ENCODE results near the gene COL27A1. TPM values are rescaled to one million over a fixed set of nuclear protein-coding genes. Genes with fewer than 3 reads are reported as not detected.

Gene COL27A1
- polyA plus RNA-seq, 1 donor (not counting 4 experiments of a cell fraction or from before 2014, with no cell fraction given) = 14.0 TPM

- peaks cover 3 to 9% of the 10 kb centered on the region in 2 experiments for H3K36me3 ChIP-seq (ENCODE audit: control insufficient read depth in 2 of 2, extremely low read depth in 1 of 2, insufficient read depth in 2 of 2, low read length in 2 of 2)
- no peaks in the 10 kb centered on the region for H3K79me2 ChIP-seq (ENCODE audit: control insufficient read depth, insufficient read depth, low read length)
- H3K27ac ChIP-seq (ENCODE audit: control insufficient read depth, insufficient read depth, low read length) = peak overlapping the region; percentile 44
- dilution Hi-C loops (cut with MboI; ENCODE audit: extremely low pct_ligation_motif_present, low sequenced_read_pairs) = no loop called here
- H3K4me2 ChIP-seq (ENCODE audit: control insufficient read depth, extremely low read depth, insufficient read depth, low read depth, low read length) = peak overlapping the region; percentile 46
- DNase-seq (ENCODE audit: low read depth, low spot score) = no peak
- H3K27me3 ChIP-seq (ENCODE audit: control insufficient read depth, extremely low read depth, insufficient read depth, low read length) = no peaks in the 10 kb centered on the region
- no peaks in the 10 kb centered on the region for H4K20me1 ChIP-seq (ENCODE audit: control insufficient read depth, extremely low read depth, insufficient read depth, low read length)
- no peaks in the 10 kb centered on the region for H3K9me3 ChIP-seq (ENCODE audit: control insufficient read depth, low read depth, low read length)
- H3K4me3 ChIP-seq (ENCODE audit: control insufficient read depth in 2 of 3, extremely low read depth in 1 of 3, insufficient read depth in 2 of 3, low read depth in 1 of 3, low read length in 3 of 3) = no peak overlapping the region
- H2AFZ ChIP-seq (ENCODE audit: control insufficient read depth, low read length) = no peak overlapping the region
- peak; percentile 48 for FAIRE-seq
- peaks cover 30% of the 10 kb centered on the region for H3K4me1 ChIP-seq (ENCODE audit: control insufficient read depth, extremely low read depth, insufficient read depth, low read length)
- peak overlapping the region; percentile 25 for H3K9ac ChIP-seq (ENCODE audit: control insufficient read depth, extremely low read depth, insufficient read depth, low read length)
- TF ChIP-seq EZH2 (IDR thresholded peaks at IDR 0.05; ENCODE audit: low read length) (no peak), CTCF (optimal IDR thresholded peaks at IDR 0.05 in 1 of 3, IDR thresholded peaks at IDR 0.05 in 1 of 3, conservative IDR thresholded peaks at IDR 0.05 in 1 of 3; ENCODE audit: extremely low read depth in 1 of 3, insufficient read depth in 2 of 3, low read length in 3 of 3) (no peak)
- no peaks in the 10 kb centered on the region for H3K9me1 ChIP-seq (ENCODE audit: control insufficient read depth, extremely low read depth, insufficient read depth, low read length)
Measured at GRCh38 chr9:114225561-114226212, 70.3 kb downstream of the COL27A1 start.

GRCh38 chr9:114226246-114227055, 71.1 kb downstream of the COL27A1 start:
- H3K9me3 ChIP-seq (ENCODE audit: control insufficient read depth, low read depth, low read length) = no peaks in the 10 kb centered on the region
- H3K9ac ChIP-seq (ENCODE audit: control insufficient read depth, extremely low read depth, insufficient read depth, low read length) = no peak overlapping the region
- H3K4me3 ChIP-seq (ENCODE audit: control insufficient read depth in 2 of 3, extremely low read depth in 1 of 3, insufficient read depth in 2 of 3, low read depth in 1 of 3, low read length in 3 of 3) = no peak overlapping the region
- H2AFZ ChIP-seq (ENCODE audit: control insufficient read depth, low read length) = no peak overlapping the region
- dilution Hi-C loops (cut with MboI; ENCODE audit: extremely low pct_ligation_motif_present, low sequenced_read_pairs) = no loop called here
- no peaks in the 10 kb centered on the region for H3K27me3 ChIP-seq (ENCODE audit: control insufficient read depth, extremely low read depth, insufficient read depth, low read length)
- DNase-seq (ENCODE audit: low read depth, low spot score) = no peak
- no peaks in the 10 kb centered on the region for H4K20me1 ChIP-seq (ENCODE audit: control insufficient read depth, extremely low read depth, insufficient read depth, low read length)
- TF ChIP-seq CTCF (optimal IDR thresholded peaks at IDR 0.05 in 1 of 3, IDR thresholded peaks at IDR 0.05 in 1 of 3, conservative IDR thresholded peaks at IDR 0.05 in 1 of 3; ENCODE audit: extremely low read depth in 1 of 3, insufficient read depth in 2 of 3, low read length in 3 of 3) = no peak
- no peak for TF ChIP-seq EZH2 (IDR thresholded peaks at IDR 0.05; ENCODE audit: low read length)
- no peak for FAIRE-seq
- no peaks in the 10 kb centered on the region for H3K79me2 ChIP-seq (ENCODE audit: control insufficient read depth, insufficient read depth, low read length)
- no peak overlapping the region for H3K4me2 ChIP-seq (ENCODE audit: control insufficient read depth, extremely low read depth, insufficient read depth, low read depth, low read length)
- H3K4me1 ChIP-seq (ENCODE audit: control insufficient read depth, extremely low read depth, insufficient read depth, low read length) = peaks cover 30% of the 10 kb centered on the region
- peaks cover 6 to 9% of the 10 kb centered on the region in 2 experiments for H3K36me3 ChIP-seq (ENCODE audit: control insufficient read depth in 2 of 2, extremely low read depth in 1 of 2, insufficient read depth in 2 of 2, low read length in 2 of 2)
- no peaks in the 10 kb centered on the region for H3K9me1 ChIP-seq (ENCODE audit: control insufficient read depth, extremely low read depth, insufficient read depth, low read length)
- no peak overlapping the region for H3K27ac ChIP-seq (ENCODE audit: control insufficient read depth, insufficient read depth, low read length)

Measured in keratinocyte (primary cell).